ACHN (cell line): ENCODE data around the gene POLG2.
"Not testable (repeated sequence)": the region's sequence is repeated elsewhere in the genome, so short reads cannot be mapped to it uniquely, and the experiment has no call there.

Experiments used
- DNase-seq: peaks from one replicate; pipeline ENCODE4 v3.0.0-alpha.2; 2015
- in situ Hi-C: cut with HindIII; loops from 2 replicates; pipeline ENCODE4 v1.10.0; 2017; ENCODE audit warnings: low sequenced_read_pairs, low pct_ligation_motif_present, low pct_unique_long_range_greater_than_20kb

Gene POLG2

DNA sequence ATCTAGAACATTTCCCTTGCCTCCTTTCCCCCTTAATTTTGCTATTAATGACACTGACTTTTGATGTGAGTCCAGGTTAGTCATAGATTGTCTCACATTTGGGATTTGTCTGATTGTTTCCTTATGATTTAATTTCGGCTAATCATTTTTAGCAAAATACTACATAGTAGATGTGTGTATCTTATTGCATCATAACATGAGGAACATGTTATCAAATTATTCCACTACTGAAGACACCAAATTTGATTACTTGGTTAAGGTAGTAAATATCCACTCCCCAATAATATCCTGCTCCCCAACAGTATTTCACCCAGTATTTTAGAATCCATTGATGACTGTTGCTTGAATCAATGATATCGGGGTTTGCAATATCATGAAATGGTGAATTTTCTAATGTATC lies 2.7 kb downstream of the POLG2 start:
- no peak for DNase-seq
- in situ Hi-C loops = no loop called here

DNA sequence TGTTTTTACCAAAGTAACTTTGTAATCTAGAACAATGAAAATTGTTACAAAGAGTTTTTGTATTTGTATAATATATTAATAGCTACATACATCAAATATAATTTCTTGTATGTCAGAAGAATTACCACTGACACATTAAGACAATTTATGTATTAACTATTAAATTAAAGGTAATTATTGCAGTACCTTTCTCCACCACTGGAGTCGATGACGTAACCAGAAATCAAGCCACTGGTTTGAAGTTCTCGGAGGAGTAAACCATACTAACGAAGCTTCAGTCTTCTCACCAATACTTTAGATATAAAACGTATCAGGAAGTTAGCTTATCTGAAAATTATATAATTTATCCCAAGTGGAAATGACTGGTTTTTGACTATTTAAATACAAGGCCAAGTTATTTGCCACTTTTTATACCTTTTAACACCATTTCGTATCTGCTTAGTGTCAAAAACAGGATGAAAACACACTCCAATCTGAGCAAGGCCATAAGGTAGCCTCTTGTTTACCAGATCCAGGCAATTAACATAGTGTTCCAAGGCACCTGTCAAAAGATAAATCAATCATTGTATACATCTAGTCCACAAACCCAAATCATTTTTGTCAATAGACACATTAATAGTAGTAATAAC lies 4.3 kb downstream of the POLG2 start:
- peak; percentile 44 for DNase-seq
- in situ Hi-C loops = no loop called here

- in situ Hi-C loops = no loop called here
- peak; percentile 26 for DNase-seq
These were observed 4.9 kb downstream of the POLG2 start for GRCh38 chr17:64491994-64492393.

GRCh38 chr17:64491034-64491860 lies 5.6 kb downstream of the POLG2 start:
- DNase-seq = peak; percentile 59
- in situ Hi-C loops = no loop called here

DNA sequence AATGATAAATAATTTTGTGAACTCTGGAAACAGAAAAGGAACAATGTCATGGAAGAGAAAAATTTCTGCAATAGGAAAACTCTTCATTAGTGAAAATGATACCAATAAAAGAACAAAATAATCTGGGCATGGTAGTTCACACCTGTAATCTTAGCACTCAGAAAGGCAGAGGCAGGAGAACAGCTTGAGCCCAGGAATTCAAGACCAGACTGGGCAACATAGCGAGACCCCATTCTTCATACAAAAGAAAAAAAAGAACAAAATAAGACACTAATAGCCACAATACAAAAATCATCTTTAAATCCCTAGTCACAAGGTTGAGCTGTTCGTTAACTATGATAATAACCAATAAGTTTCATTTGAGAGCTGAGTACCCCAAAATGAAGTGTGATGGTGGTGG lies 8.6 kb downstream of the POLG2 start:
- in situ Hi-C loops = no loop called here

DNA sequence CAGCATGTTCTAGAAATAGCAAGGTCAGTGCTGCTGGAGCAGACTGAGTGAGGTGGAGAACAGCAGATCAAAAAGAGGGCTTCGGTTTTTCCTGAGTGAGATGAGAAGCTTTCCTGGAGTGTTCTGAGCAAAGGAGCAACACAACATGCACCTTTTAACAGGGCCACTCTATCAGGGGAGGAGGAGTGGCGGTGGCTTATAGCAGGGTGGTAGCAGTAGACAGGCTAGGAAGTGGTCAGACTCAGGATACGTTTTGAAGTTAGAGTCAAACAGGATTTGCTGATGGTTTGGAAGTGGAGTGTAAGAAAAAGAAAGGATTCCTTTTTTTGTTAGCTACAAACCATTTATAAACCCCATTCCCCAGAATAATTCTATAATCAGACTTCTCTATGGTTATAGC lies 12.5 kb downstream of the POLG2 start:
- in situ Hi-C loops = no loop called here
- DNase-seq = no peak

More for the DNA sequence above, 8.6 kb downstream of the POLG2 start:
- DNase-seq = no peak

DNA sequence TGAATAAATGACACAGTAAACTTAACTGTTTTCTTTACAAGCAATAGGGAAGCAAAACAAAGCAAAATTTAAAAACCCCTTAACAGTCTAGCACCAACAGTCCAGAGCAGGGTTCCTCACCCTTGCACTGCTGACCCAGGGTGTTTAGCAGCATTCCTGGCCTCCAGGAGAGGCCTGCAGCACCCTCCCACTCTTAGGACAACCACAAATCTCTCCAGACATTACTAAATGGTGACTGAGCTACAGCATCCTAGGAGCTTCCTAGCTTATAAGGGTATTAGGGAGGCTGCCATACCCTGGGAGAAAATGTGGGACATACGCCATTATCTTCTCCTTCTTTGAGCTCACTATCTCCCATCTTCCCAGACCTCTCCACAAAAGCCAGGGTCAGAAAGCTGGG lies 15.9 kb downstream of the POLG2 start:
- in situ Hi-C loops = no loop called here

DNA sequence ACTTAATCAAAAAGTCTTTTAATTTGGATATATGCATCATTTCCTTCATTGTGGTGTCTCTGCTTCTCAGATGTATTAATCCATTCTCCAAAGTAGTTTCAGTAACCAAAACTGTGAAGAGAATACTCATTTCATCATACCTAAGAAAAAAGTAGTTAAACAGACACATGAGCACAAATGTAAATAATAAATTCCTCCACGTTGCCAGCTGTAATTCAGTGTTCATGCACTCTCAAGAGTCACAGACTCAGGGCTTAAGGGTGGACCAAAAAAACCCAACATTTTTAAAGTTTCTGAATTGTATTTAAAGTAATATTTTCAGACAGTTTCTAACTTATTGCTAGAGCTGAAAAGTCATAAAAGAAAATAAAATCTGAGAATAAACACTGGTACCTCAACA lies 19.0 kb downstream of the POLG2 start:
- DNase-seq = no peak
- in situ Hi-C loops = no loop called here

More for the DNA sequence above, 15.9 kb downstream of the POLG2 start:
- no peak for DNase-seq

DNA sequence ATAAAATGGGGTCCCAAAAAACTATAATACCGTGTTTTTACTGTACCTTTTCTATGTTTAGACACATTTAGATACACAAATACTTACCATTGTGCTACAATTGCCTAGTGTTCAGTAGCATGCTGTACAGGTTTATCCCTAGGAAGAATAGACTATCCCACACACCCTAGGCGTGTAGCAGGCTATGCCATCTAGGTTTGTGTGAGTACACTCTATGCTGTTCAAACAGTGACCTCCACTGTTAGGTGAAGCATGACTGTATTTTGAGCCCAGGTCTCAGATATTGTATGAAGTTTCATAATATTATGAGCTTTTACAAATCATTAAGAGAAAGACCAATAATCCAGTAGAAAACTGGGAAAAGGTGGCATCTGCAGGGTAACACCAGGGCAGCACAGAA lies 24.3 kb downstream of the POLG2 start:
- in situ Hi-C loops = no loop called here
- no peak for DNase-seq

- in situ Hi-C loops = no loop called here
- DNase-seq = no peak
These were observed 25.4 kb downstream of the POLG2 start for GRCh38 chr17:64471440-64471839.

- in situ Hi-C loops = no loop called here
- no peak for DNase-seq
These were observed 26.2 kb downstream of the POLG2 start for GRCh38 chr17:64470625-64471024.

DNA sequence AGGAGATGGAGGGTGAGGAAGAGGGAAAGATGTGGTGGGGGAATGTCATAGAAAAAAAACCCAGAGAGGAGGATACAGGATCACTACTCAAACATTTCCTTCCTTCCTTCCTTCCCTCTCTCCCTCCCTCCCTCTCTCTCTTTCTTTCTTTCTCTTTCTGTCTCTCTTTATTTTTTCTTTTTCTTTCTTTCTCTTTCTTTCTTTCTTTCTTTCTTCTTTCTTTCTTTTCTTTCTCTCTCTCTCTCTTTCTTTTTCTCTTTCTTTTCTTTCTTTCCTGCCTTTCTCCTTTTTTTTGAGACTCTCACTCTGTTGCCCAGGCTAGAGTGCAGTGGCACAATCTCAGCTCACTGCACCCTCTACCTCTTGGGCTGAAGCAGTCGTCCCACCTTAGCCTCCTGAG lies 30.0 kb downstream of the POLG2 start:
- in situ Hi-C loops, DNase-seq: not testable (repeated sequence)

DNA sequence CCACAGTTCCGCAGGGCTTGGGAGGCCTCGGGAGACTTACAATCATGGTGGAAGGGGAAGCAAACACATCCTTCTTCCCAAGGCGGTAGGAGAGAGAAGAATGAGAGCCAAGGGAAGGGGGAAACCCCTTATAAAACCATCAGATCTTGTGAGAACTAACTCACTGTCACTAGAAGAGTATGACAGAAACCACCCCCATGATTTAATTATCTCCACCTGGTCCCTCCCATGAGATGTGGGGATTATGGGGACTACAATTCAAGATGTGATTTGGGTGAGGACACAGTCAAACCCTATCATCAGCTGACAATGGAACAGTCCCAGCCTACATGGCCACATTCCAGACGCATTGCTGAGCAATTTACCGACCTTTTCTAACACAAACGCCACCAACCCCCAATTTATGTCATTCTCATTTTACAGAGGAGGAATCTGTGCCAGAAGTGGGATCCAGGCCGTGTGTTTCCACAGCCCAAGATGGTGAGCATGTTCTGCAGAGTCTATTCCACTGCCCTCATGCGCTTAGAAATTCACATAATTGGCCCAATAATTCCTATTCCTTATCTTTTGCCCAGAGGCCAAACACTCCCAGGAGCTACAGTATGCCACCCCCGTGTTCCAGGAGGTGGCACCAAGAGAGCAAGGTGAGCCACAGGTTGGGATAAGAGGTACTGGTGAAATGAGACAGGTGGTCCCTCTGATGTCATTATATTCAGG lies 30.7 kb downstream of the POLG2 start:
- DNase-seq = no peak
- in situ Hi-C loops = no loop called here

DNA sequence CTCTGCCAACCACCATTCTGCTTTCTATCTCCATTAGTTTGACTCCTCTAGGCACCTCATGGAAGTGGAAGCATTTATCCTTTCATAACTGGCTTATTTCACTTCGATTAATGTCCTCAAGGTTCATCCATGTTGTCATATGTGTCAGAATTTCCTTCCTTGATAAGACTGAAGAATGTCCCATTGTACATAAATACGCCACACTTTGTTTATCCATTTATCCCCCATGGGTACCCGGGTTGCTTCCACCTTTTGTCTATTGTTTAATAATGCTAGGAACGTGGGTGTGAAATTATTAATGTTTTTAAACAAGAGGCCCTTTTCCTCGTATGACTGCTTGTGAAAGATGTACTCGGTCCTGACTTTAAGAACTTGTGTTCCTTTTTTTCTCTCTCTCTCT lies 35.1 kb downstream of the POLG2 start:
- DNase-seq = no peak
- in situ Hi-C loops = no loop called here

DNA sequence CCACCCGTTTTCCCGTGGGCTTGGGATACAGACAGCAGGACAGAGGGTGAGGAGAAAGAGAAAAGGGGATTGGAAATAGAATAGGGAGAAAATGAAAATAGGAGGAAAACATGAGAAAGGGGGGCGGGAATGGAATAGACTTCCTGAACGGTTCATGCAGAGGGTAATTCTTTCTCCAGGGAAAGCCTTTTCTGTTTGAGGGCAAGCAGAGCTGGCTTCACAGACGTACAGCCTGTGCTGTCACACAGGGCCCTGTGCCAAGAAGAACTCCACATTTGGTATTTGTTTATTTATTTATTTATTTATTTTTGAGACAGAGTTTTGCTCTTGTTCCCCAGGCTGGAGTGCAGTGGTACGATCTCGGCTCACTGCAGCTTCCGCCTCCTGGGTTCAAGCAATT lies 35.9 kb downstream of the POLG2 start:
- in situ Hi-C loops = no loop called here
- no peak for DNase-seq

DNA sequence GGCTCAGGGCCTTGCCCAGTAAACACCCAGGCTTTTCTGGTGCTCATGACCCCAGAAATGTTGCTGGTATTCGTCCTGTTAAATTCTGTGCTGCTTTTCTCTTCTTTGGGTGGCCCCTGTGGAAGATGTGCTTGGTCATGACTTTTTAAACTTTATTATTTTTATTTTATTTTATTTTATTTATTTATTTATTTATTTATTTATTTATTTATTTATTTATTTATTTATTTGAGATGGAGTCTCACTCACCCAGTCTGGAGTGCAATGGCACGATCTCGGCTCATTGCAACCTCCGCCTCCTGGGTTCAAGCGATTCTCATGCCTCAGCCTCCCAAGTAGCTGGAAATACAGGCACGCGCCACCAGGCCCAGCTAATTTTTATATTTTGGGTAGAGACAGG lies 37.0 kb downstream of the POLG2 start:
- in situ Hi-C loops, DNase-seq: not testable (repeated sequence)

DNA sequence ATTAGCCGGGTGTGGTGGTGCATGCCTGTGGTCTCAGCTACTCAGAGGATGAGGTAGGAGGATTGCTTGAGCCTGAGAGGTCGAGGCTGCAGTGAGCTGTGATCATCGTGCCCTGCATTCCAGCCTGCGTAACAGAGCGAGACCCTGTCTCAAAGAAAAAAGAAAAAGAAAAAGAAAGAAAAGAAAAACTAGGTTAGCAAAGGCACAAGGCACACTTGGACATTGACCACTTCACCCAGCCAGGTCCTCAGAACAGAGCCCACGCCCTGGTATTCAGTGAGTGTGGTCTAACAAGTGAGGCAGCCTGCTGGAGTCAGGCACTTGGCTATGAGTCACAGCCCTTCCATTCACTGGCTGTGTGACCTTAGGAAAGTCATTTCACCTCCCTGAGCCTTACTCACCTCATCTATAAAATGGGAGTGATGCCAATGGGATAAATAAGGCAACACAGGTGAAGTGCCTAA lies 37.5 kb downstream of the POLG2 start:
- DNase-seq = peak; percentile 14
- in situ Hi-C loops = no loop called here

DNA sequence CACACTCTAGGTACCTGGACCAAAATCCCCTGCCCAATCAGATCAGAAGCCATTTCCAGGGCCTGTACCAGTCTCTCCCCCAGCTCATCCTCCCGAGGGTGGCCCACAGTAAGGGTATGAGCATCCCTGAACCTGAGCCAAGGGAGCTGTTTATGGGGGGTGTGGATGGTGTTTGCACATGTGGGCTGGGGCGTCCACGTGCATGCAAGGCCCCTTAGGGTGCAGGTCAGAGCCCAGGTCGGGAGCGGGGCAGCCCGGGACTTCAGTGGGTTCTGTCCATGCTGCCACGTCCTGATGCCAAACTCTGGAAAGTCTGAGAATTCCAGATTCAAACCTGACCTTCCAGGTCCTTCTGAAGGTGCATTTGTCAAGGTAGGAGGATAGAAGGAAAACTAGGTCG lies 38.1 kb downstream of the POLG2 start:
- in situ Hi-C loops = no loop called here
- no peak for DNase-seq

DNA sequence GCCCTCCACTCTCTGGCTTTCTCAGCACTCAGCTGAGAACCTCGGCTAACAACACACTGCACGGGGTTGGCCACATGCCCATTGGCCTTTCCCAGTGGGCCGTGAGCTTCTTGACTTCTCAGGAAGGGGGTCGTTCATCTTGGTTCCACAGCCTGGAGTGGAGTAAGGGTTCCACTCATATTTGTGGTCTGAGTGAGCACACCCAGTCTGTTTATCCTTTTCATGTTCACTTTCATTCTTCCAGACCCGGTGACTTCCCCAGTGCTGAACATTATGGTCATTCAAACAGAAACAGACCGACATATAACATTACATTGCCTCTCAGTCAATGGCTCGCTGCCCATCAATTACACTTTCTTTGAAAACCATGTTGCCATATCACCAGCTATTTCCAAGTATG lies 39.7 kb downstream of the POLG2 start:
- no peak for DNase-seq
- in situ Hi-C loops = no loop called here
